Fibroblast of lung (primary cell): ENCODE measurements around the gene FAM149B1. TPM values are rescaled to one million over a fixed set of nuclear protein-coding genes. Genes with fewer than 3 reads are reported as not detected.

Source experiments
- DNase-seq, 2 donors: peaks; one replicate each; pipeline versions ENCODE4 v3.0.0 to v3.0.0-alpha.2; 2010; ENCODE audit warnings: low read depth in 2 of 2
- H2AFZ ChIP-seq: 2 replicates; pipeline ENCODE4 v1.5.1; 2012; ENCODE audit warnings: low read length, control low read depth, inconsistent platforms
- H3K27ac ChIP-seq: 2 replicates; pipeline ENCODE4 v1.5.1; 2011; ENCODE audit warnings: low read length, control low read depth; ENCODE audit not compliant: insufficient read depth
- H3K27me3 ChIP-seq: 2 replicates; pipeline ENCODE4 v1.5.1; 2011; ENCODE audit warnings: mild to moderate bottlenecking, low read length; ENCODE audit not compliant: control insufficient read depth, insufficient read depth
- H3K36me3 ChIP-seq: 2 replicates; pipeline ENCODE4 v1.5.1; 2011; ENCODE audit warnings: low read length; ENCODE audit not compliant: control insufficient read depth, insufficient read depth
- H3K4me1 ChIP-seq: 2 replicates; pipeline ENCODE4 v1.5.1; 2011; ENCODE audit warnings: low read length; ENCODE audit not compliant: control insufficient read depth, insufficient read depth; ENCODE audit errors: extremely low read depth
- H3K4me2 ChIP-seq: 2 replicates; pipeline ENCODE4 v1.5.1; 2011; ENCODE audit warnings: low read length, control low read depth; ENCODE audit not compliant: insufficient read depth; ENCODE audit errors: extremely low read depth
- H3K4me3 ChIP-seq, 4 experiments: fragments of 200-600 bp in 1 of 4; sonication (generic) in 1 of 4; replicated peaks in 1 of 4; 2 replicates each; pipeline ENCODE4 v1.5.1; 2011 to 2016; ENCODE audit warnings: low read length in 4 of 4, low read depth in 3 of 4, mild to moderate bottlenecking in 3 of 4, control low read depth in 2 of 4, inconsistent platforms in 1 of 4, mixed read lengths in 1 of 4; ENCODE audit not compliant: insufficient read depth in 1 of 4; ENCODE audit errors: control extremely low read depth in 1 of 4
- H3K79me2 ChIP-seq: 2 replicates; pipeline ENCODE4 v1.5.1; 2012; ENCODE audit warnings: mild to moderate bottlenecking, low read length, inconsistent platforms; ENCODE audit not compliant: control insufficient read depth, insufficient read depth
- H3K9ac ChIP-seq: 2 replicates; pipeline ENCODE4 v1.5.1; 2011; ENCODE audit warnings: mild to moderate bottlenecking, low read length, control low read depth; ENCODE audit not compliant: insufficient read depth
- H3K9me3 ChIP-seq: 2 replicates; pipeline ENCODE4 v1.5.1; 2012; ENCODE audit warnings: low read depth, low read length; ENCODE audit not compliant: control insufficient read depth, insufficient read depth
- H4K20me1 ChIP-seq: 2 replicates; pipeline ENCODE4 v1.5.1; 2011; ENCODE audit warnings: low read length; ENCODE audit not compliant: control insufficient read depth, insufficient read depth; ENCODE audit errors: extremely low read depth
- CTCF ChIP-seq, 2 donors: IDR thresholded peaks in 1 of 2; conservative IDR thresholded peaks in 1 of 2; 1 replicate in 1 of 2; 2 replicates in 1 of 2; pipeline ENCODE4 v1.5.1; 2011 to 2012; ENCODE audit warnings: low read length in 2 of 2, control low read depth in 1 of 2, inconsistent platforms in 1 of 2, low read depth in 1 of 2, mild to moderate bottlenecking in 1 of 2
- EZH2 ChIP-seq: IDR thresholded peaks from 2 replicates; pipeline ENCODE4 v1.5.1; 2012; ENCODE audit warnings: low read length, control low read depth, mild to moderate bottlenecking; ENCODE audit errors: missing control alignments
- polyA plus RNA-seq, 2 donors: library from polyadenylated mRNA; depleted of rRNA in 1 of 2; stranded (reverse) in 1 of 2; unstranded in 1 of 2; fragments of >200 nt; gene quantifications; 2 replicates each; pipeline ENCODE4 v1.2.1, GENCODE V29; 2011 to 2012; ENCODE audit warnings: missing spikeins in 1 of 2
- total RNA-seq: library from RNA; depleted of rRNA; stranded (reverse); fragments of >200 nt; gene quantifications from 2 replicates; pipeline ENCODE4 v1.2.1, GENCODE V29; 2014

Gene FAM149B1
- total and polyA plus RNA-seq, 2 donors (not counting 1 experiment from before 2014, with no cell fraction given), result 38.9 to 44.9 TPM

GRCh38 chr10:73205081-73205480 lies 37.2 kb downstream of the FAM149B1 start:
- no peak for TF ChIP-seq EZH2
- no peak for TF ChIP-seq CTCF (conservative IDR thresholded peaks at IDR 0.05 in 1 of 2, IDR thresholded peaks at IDR 0.05 in 1 of 2; ENCODE audit: low read depth in 1 of 2, low read length in 2 of 2)
- no peak overlapping the region for H3K4me2 ChIP-seq
- H3K9me3 ChIP-seq, result no peaks in the 10 kb centered on the region
- no peak overlapping the region for H3K27ac ChIP-seq
- H3K4me1 ChIP-seq, result no peaks in the 10 kb centered on the region
- H4K20me1 ChIP-seq, result no peaks in the 10 kb centered on the region
- no peak overlapping the region for H3K9ac ChIP-seq
- DNase-seq, result no peak
- no peak overlapping the region for H2AFZ ChIP-seq
- H3K36me3 ChIP-seq, result no peaks in the 10 kb centered on the region
- H3K27me3 ChIP-seq, result no peaks in the 10 kb centered on the region
- H3K4me3 ChIP-seq, result no peak overlapping the region
- H3K79me2 ChIP-seq, result no peaks in the 10 kb centered on the region

- TF ChIP-seq EZH2, result no peak
- TF ChIP-seq CTCF (conservative IDR thresholded peaks at IDR 0.05 in 1 of 2, IDR thresholded peaks at IDR 0.05 in 1 of 2; ENCODE audit: low read depth in 1 of 2, low read length in 2 of 2), result no peak
- Histone ChIP-seq H3K4me1 (no peaks in the 10 kb centered on the region), H4K20me1 (no peaks in the 10 kb centered on the region), H3K27me3 (no peaks in the 10 kb centered on the region), H3K36me3 (no peaks in the 10 kb centered on the region), H3K4me3 (no peak overlapping the region), H3K27ac (no peak overlapping the region), H3K9ac (no peak overlapping the region), H3K4me2 (no peak overlapping the region), H3K9me3 (no peaks in the 10 kb centered on the region), H2AFZ (no peak overlapping the region), H3K79me2 (no peaks in the 10 kb centered on the region)
- DNase-seq, result no peak
These were observed 38.0 kb downstream of the FAM149B1 start for GRCh38 chr10:73205890-73206289.

GRCh38 chr10:73206385-73206784 lies 38.5 kb downstream of the FAM149B1 start:
- TF ChIP-seq CTCF (conservative IDR thresholded peaks at IDR 0.05 in 1 of 2, IDR thresholded peaks at IDR 0.05 in 1 of 2; ENCODE audit: low read depth in 1 of 2, low read length in 2 of 2), result no peak
- no peak for TF ChIP-seq EZH2

More at GRCh38 chr10:73206385-73206784, 38.5 kb downstream of the FAM149B1 start:
- DNase-seq, result no peak
- no peak overlapping the region for H3K4me2 ChIP-seq
- no peaks in the 10 kb centered on the region for H3K27me3 ChIP-seq
- H3K4me3 ChIP-seq, result no peak overlapping the region
- no peak overlapping the region for H3K9ac ChIP-seq
- H3K79me2 ChIP-seq, result no peaks in the 10 kb centered on the region
- no peak overlapping the region for H3K27ac ChIP-seq
- H4K20me1 ChIP-seq, result no peaks in the 10 kb centered on the region
- H3K9me3 ChIP-seq, result no peaks in the 10 kb centered on the region
- no peaks in the 10 kb centered on the region for H3K4me1 ChIP-seq
- H3K36me3 ChIP-seq, result no peaks in the 10 kb centered on the region
- no peak overlapping the region for H2AFZ ChIP-seq
